SK-N-SH (cell line): ENCODE data around the gene KLK11. TPM values are rescaled to one million over a fixed set of nuclear protein-coding genes. Genes with fewer than 3 reads are reported as not detected.
"Not testable (repeated sequence)": the region's sequence is repeated elsewhere in the genome, so short reads cannot be mapped to it uniquely, and the experiment has no call there.

Experiments used
- CTCF ChIA-PET: fragments of 300-600, 350-600 bp; formaldehyde crosslinking; extraction: SDS; loops from one replicate; lab custom pipeline; 2021; lab: Yijun Ruan, JAX
- POLR2A ChIA-PET: fragments of 350-600 bp; sonication (Branson Sonifier 250); formaldehyde crosslinking; extraction: SDS; loops from one replicate; lab custom pipeline; 2020; ENCODE audit warnings: antibody characterized with exemption, inconsistent platforms; lab: Yijun Ruan, JAX
- DNase-seq: peaks from one replicate; pipeline ENCODE4 v3.0.0; 2012
- H2AFZ ChIP-seq: fragments of 200-600 bp; sonication (generic); 2 replicates; pipeline ENCODE4 v1.8.1; 2016; ENCODE audit warnings: antibody characterized with exemption, mild to moderate bottlenecking, low read depth
- H3F3A ChIP-seq: fragments of 200-600 bp; sonication (generic); replicated peaks from 2 replicates; pipeline ENCODE3; 2016; ENCODE audit warnings: antibody characterized with exemption, mild to moderate bottlenecking; ENCODE audit not compliant: insufficient read depth
- H3K27ac ChIP-seq, 2 experiments: fragments of 200-500 bp in 1 of 2; fragments of 200-600 bp in 1 of 2; sonication (Bioruptor generic) in 1 of 2; sonication (generic), shearing (Covaris generic) in 1 of 2; 2 replicates each; pipeline versions ENCODE4 v1.5.1 to v1.6.1; 2014 to 2016; ENCODE audit warnings: low read depth in 2 of 2, inconsistent platforms in 1 of 2, low read length in 1 of 2, mild to moderate bottlenecking in 1 of 2, mixed read lengths in 1 of 2
- H3K27me3 ChIP-seq: fragments of 200-600 bp; sonication (generic), shearing (Covaris generic); 2 replicates; pipeline ENCODE4 v1.6.1; 2016; ENCODE audit warnings: mixed run types; ENCODE audit not compliant: insufficient read depth
- H3K36me3 ChIP-seq, 2 experiments: fragments of 200-500 bp in 1 of 2; fragments of 200-600 bp in 1 of 2; sonication (Bioruptor generic) in 1 of 2; sonication (generic) in 1 of 2; replicated peaks in 1 of 2; 2 replicates each; pipeline versions ENCODE3 to v1.5.1; 2014 to 2016; ENCODE audit warnings: low read length in 1 of 2, mild to moderate bottlenecking in 1 of 2; ENCODE audit not compliant: insufficient read depth in 2 of 2, control insufficient read depth in 1 of 2
- H3K4me1 ChIP-seq, 2 experiments: fragments of 200-500 bp in 1 of 2; fragments of 200-600 bp in 1 of 2; sonication (Bioruptor generic) in 1 of 2; sonication (generic), shearing (Covaris generic) in 1 of 2; 2 replicates each; pipeline versions ENCODE4 v1.5.1 to v1.6.1; 2014 to 2016; ENCODE audit warnings: low read depth in 1 of 2, low read length in 1 of 2, mixed run types in 1 of 2; ENCODE audit not compliant: insufficient read depth in 2 of 2, control insufficient read depth in 1 of 2
- H3K4me2 ChIP-seq: fragments of 200-600 bp; sonication (generic), shearing (Covaris generic); 2 replicates; pipeline ENCODE4 v1.6.1; 2017; ENCODE audit warnings: mixed run types
- H3K4me3 ChIP-seq, 2 experiments: fragments of 200-500 bp in 1 of 2; fragments of 200-600 bp in 1 of 2; sonication (Bioruptor generic) in 1 of 2; sonication (generic), shearing (Covaris generic) in 1 of 2; 2 replicates each; pipeline versions ENCODE4 v1.5.1 to v1.8.1; 2014 to 2016; ENCODE audit warnings: low read depth in 2 of 2, inconsistent platforms in 1 of 2, low read length in 1 of 2, mild to moderate bottlenecking in 1 of 2, mixed read lengths in 1 of 2, moderate library complexity in 1 of 2
- H3K79me2 ChIP-seq: fragments of 200-600 bp; sonication (generic); 2 replicates; pipeline ENCODE4 v1.8.1; 2017; ENCODE audit warnings: mild to moderate bottlenecking; ENCODE audit not compliant: insufficient read depth
- H3K9ac ChIP-seq: fragments of 200-600 bp; sonication (generic); 2 replicates; pipeline ENCODE4 v1.6.1; 2017; ENCODE audit warnings: mixed run types
- H3K9me2 ChIP-seq: fragments of 200-600 bp; sonication (generic); 2 replicates; pipeline ENCODE4 v1.6.1; 2017; ENCODE audit warnings: mixed run types
- H3K9me3 ChIP-seq: fragments of 200-600 bp; sonication (generic); 2 replicates; pipeline ENCODE4 v1.6.1; 2017; ENCODE audit warnings: mixed run types, mild to moderate bottlenecking, moderate library complexity
- H4K20me1 ChIP-seq: fragments of 200-600 bp; sonication (generic); 2 replicates; pipeline ENCODE4 v1.6.1; 2017; ENCODE audit warnings: mild to moderate bottlenecking, mixed run types; ENCODE audit not compliant: insufficient read depth
- ELF1 ChIP-seq: IDR thresholded peaks from 2 replicates; pipeline ENCODE4 v1.4.0; 2012
- EZH2phosphoT487 ChIP-seq: fragments of 200-600 bp; sonication (generic); IDR thresholded peaks from 2 replicates; pipeline ENCODE4 v1.6.1; 2017; ENCODE audit warnings: low read depth, mixed run types, mild to moderate bottlenecking, antibody characterized with exemption, moderate library complexity, borderline replicate concordance
- GATA2 ChIP-seq: sonication (generic); formaldehyde crosslinking; IDR thresholded peaks from 2 replicates; pipeline ENCODE4 v1.5.0; 2020; ENCODE audit warnings: mild to moderate bottlenecking, missing genetic modification reagents
- JUND ChIP-seq: IDR thresholded peaks from 2 replicates; pipeline ENCODE4 v1.4.0; 2012
- MEF2A ChIP-seq: IDR thresholded peaks from 2 replicates; pipeline ENCODE4 v1.4.0; 2012; ENCODE audit warnings: low read depth, borderline replicate concordance
- NFIC ChIP-seq: IDR thresholded peaks from 2 replicates; pipeline ENCODE4 v1.4.0; 2012; ENCODE audit warnings: borderline replicate concordance
- PBX3 ChIP-seq: IDR thresholded peaks from 2 replicates; pipeline ENCODE4; 2012
- RAD21 ChIP-seq: IDR thresholded peaks from 2 replicates; pipeline ENCODE4 v1.6.1; 2012; ENCODE audit warnings: mild to moderate bottlenecking, low read length
- RCOR1 ChIP-seq: fragments of 150-350 bp; IDR thresholded peaks from 2 replicates; pipeline ENCODE4 v1.6.1; 2017; ENCODE audit warnings: antibody characterized with exemption, low read length
- TCF12 ChIP-seq: IDR thresholded peaks from 2 replicates; pipeline ENCODE4 v1.4.0; 2012
- USF1 ChIP-seq: IDR thresholded peaks from 2 replicates; pipeline ENCODE4 v1.4.0; 2012; ENCODE audit warnings: low read depth, borderline replicate concordance
- YY1 ChIP-seq: IDR thresholded peaks from 2 replicates; pipeline ENCODE4 v1.4.0; 2012; ENCODE audit warnings: low read depth, mild to moderate bottlenecking
- WGBS: methylation state at CpG from one replicate; pipeline ENCODE4 v1.1.6; 2017; ENCODE audit warnings: low lambda C conversion rate; 5-methylcytosine and 5-hydroxymethylcytosine counted together
- polyA plus RNA-seq, 3 experiments: library from polyadenylated mRNA; depleted of rRNA; stranded (reverse); fragments of >200 nt; gene quantifications; 2 replicates each; pipeline ENCODE4 v1.2.3, GENCODE V29; 2012

Gene KLK11
- polyA plus RNA-seq, 1 of the 3 experiments (the other 2 are of a cell fraction): not detected

GRCh38 chr19:50998061-50998460, 28.4 kb downstream of the KLK11 start:
- Histone ChIP-seq H3K4me3 (no peak overlapping the region), H3F3A (no peaks in the 10 kb centered on the region), H3K36me3 (no peaks in the 10 kb centered on the region), H3K79me2 (no peaks in the 10 kb centered on the region), H3K4me2 (no peak overlapping the region), H3K4me1 (no peaks in the 10 kb centered on the region), H3K27me3 (peaks cover 20% of the 10 kb centered on the region; the same call in 1 of the 2 replicates), H3K27ac (no peak overlapping the region), H3K9me2 (no peaks in the 10 kb centered on the region), H3K9ac (no peak overlapping the region), H3K9me3 (no peaks in the 10 kb centered on the region), H2AFZ (no peak overlapping the region), H4K20me1 (no peaks in the 10 kb centered on the region)
- ChIA-PET POLR2A (no interaction called here), CTCF (no interaction called here)
- TF ChIP-seq JUND: no peak
- 4% methylated on average over 5 of the region's 5 CpGs for WGBS
- no peak for DNase-seq

GRCh38 chr19:50994129-50994528, 32.3 kb downstream of the KLK11 start:
- 15% methylated on average over 2 of the region's 2 CpGs for WGBS
- no peaks in the 10 kb centered on the region for H3K36me3 ChIP-seq
- no peak overlapping the region for H3K9ac ChIP-seq
- H3K9me2 ChIP-seq: no peaks in the 10 kb centered on the region
- no peaks in the 10 kb centered on the region for H3K79me2 ChIP-seq
- peak; percentile 75; the same call in 1 of the 2 replicates for TF ChIP-seq USF1
- no peak for TF ChIP-seq NFIC
- TF ChIP-seq YY1: 0 out of 2 replicates have a peak, but pooled peaks have one; percentile 34
- DNase-seq: no peak
- H3K4me3 ChIP-seq: no peak overlapping the region
- H3K4me2 ChIP-seq: no peak overlapping the region
- no peaks in the 10 kb centered on the region for H3K4me1 ChIP-seq
- no peak overlapping the region for H3K27ac ChIP-seq
- H2AFZ ChIP-seq: peak overlapping the region; percentile 41; the same call in 1 of the 2 replicates
- peaks cover 12% of the 10 kb centered on the region; the same call in 1 of the 2 replicates for H3K27me3 ChIP-seq
- H4K20me1 ChIP-seq: no peaks in the 10 kb centered on the region
- no peaks in the 10 kb centered on the region for H3F3A ChIP-seq
- POLR2A ChIA-PET: no interaction called here
- CTCF ChIA-PET: interaction anchor here (1.3 to 2.4 kb wide), 2 partner anchors 23 to 27 kb away, joined by 5 to 7 read pairs; no protein-coding TSS in a partner anchor
- H3K9me3 ChIP-seq: no peaks in the 10 kb centered on the region

- H4K20me1 ChIP-seq: no peaks in the 10 kb centered on the region
- POLR2A ChIA-PET: no interaction called here
These were observed 33.8 kb downstream of the KLK11 start for GRCh38 chr19:50992666-50993035.

GRCh38 chr19:50984416-50984815, 42.0 kb downstream of the KLK11 start:
- H3K4me1 ChIP-seq, H3K79me2 ChIP-seq, H3K27me3 ChIP-seq, CTCF ChIA-PET, H3K4me2 ChIP-seq, H3K9me3 ChIP-seq, DNase-seq, H3F3A ChIP-seq, H2AFZ ChIP-seq, H3K4me3 ChIP-seq, H3K27ac ChIP-seq, H3K9me2 ChIP-seq, H3K9ac ChIP-seq, H3K36me3 ChIP-seq, POLR2A ChIA-PET, H4K20me1 ChIP-seq: not testable (repeated sequence)
- WGBS: 18% methylated on average over 14 of the region's 14 CpGs

More at GRCh38 chr19:50992666-50993035, 33.8 kb downstream of the KLK11 start:
- no peak overlapping the region for H3K9ac ChIP-seq
- DNase-seq: no peak
- H3K9me3 ChIP-seq: no peaks in the 10 kb centered on the region
- CTCF ChIA-PET: no interaction called here
- H3K27ac ChIP-seq: no peak overlapping the region
- H3K4me3 ChIP-seq: no peak overlapping the region
- H3K36me3 ChIP-seq: no peaks in the 10 kb centered on the region
- no peaks in the 10 kb centered on the region for H3K79me2 ChIP-seq
- 0% methylated on average over 2 of the region's 2 CpGs for WGBS
- no peak overlapping the region for H2AFZ ChIP-seq
- no peak overlapping the region for H3K4me2 ChIP-seq
- H3K9me2 ChIP-seq: no peaks in the 10 kb centered on the region
- peaks cover 9% of the 10 kb centered on the region; the same call in 1 of the 2 replicates for H3K27me3 ChIP-seq
- TF ChIP-seq MEF2A (no peak), GATA2 (CRISPR knock-in tag) (no peak), USF1 (no peak), PBX3 (no peak), ELF1 (no peak), RAD21 (no peak), RCOR1 (no peak), EZH2phosphoT487 (no peak), JUND (no peak), TCF12 (no peak), YY1 (no peak)
- no peaks in the 10 kb centered on the region for H3F3A ChIP-seq
- H3K4me1 ChIP-seq: no peaks in the 10 kb centered on the region
